Motor neuron (in vitro differentiated cells): ENCODE measurements around the gene KANK2. TPM values are rescaled to one million over a fixed set of nuclear protein-coding genes. Genes with fewer than 3 reads are reported as not detected.
"Not testable (repeated sequence)": the region's sequence is repeated elsewhere in the genome, so short reads cannot be mapped to it uniquely, and the experiment has no call there.

Experiments used
- ATAC-seq, 8 experiments: fragments of 200-7000 bp; cut with Tn5 transposase; replicated peaks in 6 of 8; 2 replicates each; pipeline ENCODE4 v1.8.0; 2021; ENCODE audit warnings: mild to moderate bottlenecking in 8 of 8, moderate library complexity in 8 of 8
- H3K27ac ChIP-seq, 2 donors: fragments of 250-450 bp; sonication (Bioruptor Pico); 2 replicates each; pipeline ENCODE4 v1.9.0; 2021; ENCODE audit warnings: antibody characterized with exemption in 2 of 2, mild to moderate bottlenecking in 2 of 2, moderate library complexity in 1 of 2
- H3K4me1 ChIP-seq, 2 donors: fragments of 250-450 bp; sonication (Bioruptor Pico); replicated peaks in 1 of 2; 2 replicates each; pipeline ENCODE4 v1.6.1; 2021; ENCODE audit warnings: antibody characterized with exemption in 2 of 2, mild to moderate bottlenecking in 2 of 2, moderate library complexity in 1 of 2
- H3K4me3 ChIP-seq, 5 donors: fragments of 250-450 bp; sonication (Bioruptor Pico); 2 replicates each; pipeline ENCODE4 v1.9.0; 2021; ENCODE audit warnings: antibody characterized with exemption in 5 of 5, mild to moderate bottlenecking in 5 of 5, moderate library complexity in 4 of 5
- WGBS, 10 experiments: fragments of 450-650 bp; shearing (Covaris generic); methylation state at CpG; one replicate each; pipeline ENCODE4 v1.0.0; 2022; 5-methylcytosine and 5-hydroxymethylcytosine counted together
- in situ Hi-C, 9 experiments: fragments of 400-800 bp; cut with MboI; loops; one replicate each; pipeline ENCODE4 v1.15.0; 2021; ENCODE audit warnings: low sequenced_read_pairs in 9 of 9, low pct_unique_long_range_greater_than_20kb in 2 of 9; ENCODE audit not compliant: unreplicated experiment in 9 of 9
- total RNA-seq, 8 experiments: library from RNA; unstranded; fragments of 300-600 nt; gene quantifications; 2 replicates each; pipeline versions ENCODE4 v1.2.3 to v1.2.4, GENCODE V29; 2022

Gene KANK2
- total RNA-seq, 8 experiments from 2014 or later: 3.3 to 82.6 (median 30.3) TPM

DNA sequence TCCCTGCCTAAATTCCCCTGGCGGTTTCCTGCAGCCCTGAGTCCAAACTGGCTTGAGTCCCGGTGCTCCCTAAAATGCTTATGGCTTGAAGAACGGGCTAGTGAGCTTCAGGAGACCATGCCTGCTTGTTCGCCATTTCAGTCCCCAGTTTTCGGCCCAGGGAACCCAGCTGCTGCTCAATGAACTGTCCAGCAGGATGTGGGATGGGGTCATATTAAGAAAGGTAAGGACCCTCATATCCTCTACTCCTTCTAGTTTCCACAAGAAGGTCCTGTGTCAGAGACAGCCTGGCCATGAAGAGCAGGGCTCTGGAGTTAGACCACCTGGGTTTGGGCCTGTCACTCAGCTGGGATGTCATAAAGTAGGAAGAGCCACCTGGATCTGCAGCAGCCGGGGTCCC lies 24.8 kb downstream of the KANK2 start:
- no peak for ATAC-seq
- no peak overlapping the region for H3K4me3 ChIP-seq
- H3K27ac ChIP-seq: no peak overlapping the region
- WGBS, 10 experiments: 86 to 100% (median 93%) methylated on average over 1 to 6 of the region's 6 CpGs; no CpG with 5 or more reads in 4 of the 10 experiments
- in situ Hi-C loops: no loop called here
- no peaks in the 10 kb centered on the region for H3K4me1 ChIP-seq

DNA sequence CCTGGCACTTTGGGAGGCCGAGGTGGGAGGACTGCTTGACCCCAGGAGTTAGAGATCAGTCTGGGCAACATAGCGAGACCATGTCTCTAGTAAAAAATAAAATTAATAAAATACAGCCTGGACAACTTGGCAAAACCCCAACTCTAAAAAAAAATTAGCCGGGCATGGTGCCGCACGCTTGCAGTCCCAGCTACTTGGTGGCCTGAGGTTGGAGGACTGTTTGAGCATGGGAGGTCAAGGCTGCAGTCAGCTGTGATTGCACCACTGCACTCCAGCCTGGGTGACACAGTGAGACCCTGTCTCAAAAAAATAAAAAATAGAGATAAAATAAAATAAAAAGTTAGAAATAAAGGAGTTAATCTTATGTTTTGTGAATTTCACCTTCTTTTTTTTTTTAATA lies 26.2 kb downstream of the KANK2 start:
- in situ Hi-C loops: no loop called here
- H3K4me3 ChIP-seq: no peak overlapping the region
- no peak for ATAC-seq
- no peak overlapping the region for H3K27ac ChIP-seq
- WGBS, 10 experiments: 30 to 100% (median 93%) methylated on average over 2 to 5 of the region's 5 CpGs; no CpG with 5 or more reads in 3 of the 10 experiments
- no peaks in the 10 kb centered on the region for H3K4me1 ChIP-seq

DNA sequence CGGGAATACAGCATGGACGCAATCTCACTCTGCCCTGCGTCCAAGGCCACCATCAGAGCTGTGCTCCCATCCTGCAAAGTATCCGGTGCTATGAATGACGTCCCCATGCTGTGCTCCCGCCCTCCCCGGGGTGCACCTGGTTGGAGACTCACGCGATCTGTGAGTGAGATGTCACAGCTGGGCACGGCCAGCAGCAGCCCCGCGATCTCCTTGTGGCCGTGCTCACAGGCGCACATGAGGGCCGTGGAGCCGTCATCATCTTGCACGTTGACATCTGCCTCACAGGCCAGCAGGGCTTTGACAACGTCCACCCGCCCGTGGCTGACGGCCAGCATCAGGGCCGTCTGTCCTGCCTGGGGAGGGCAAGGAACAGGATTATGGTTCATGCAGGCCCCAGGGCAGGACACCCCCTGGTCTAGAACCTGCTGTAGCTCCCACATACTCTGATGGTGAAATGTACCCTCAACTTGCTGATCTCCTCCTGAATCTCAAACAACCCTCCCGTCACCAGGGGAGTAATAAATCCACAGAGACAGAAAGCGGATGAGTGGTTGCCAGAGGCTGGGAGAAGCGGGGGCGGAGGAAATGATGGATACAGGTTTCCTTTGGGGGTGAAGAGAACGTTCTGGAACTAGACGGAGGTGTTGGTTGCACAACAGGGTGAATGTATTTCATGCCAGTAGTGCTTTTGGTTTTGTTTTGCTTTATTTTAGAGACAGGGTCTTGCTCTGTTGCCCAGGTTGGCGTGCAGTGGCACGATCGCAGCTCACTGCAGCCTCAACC lies 27.3 kb downstream of the KANK2 start:
- 79 to 100% (median 94%) methylated on average over 1 to 8 of the region's 31 CpGs; no CpG with 5 or more reads in 2 of the 10 experiments for WGBS, 10 experiments
- Histone ChIP-seq H3K4me3 (no peak overlapping the region), H3K27ac (no peak overlapping the region), H3K4me1 (no peaks in the 10 kb centered on the region)
- ATAC-seq: no peak
- in situ Hi-C loops: no loop called here

DNA sequence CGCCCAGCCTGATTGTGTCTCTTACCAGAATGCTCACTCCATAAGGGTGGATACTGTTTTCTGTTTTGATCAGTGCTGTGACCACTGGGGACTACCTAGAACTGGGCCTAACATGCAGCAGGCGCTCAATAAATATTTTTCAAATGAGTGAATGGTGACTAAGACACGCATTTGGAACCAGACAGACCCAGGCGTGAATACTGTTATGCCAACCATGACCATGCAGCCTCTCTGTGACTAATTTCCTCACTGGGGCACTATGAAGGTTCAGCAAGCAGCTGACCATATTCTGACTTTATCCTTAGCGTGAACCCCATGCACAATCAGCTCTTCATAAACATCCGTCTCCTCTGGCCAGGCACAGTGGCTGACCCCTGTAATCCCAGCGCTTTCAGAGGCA lies 28.8 kb downstream of the KANK2 start:
- 8 to 100% (median 93%) methylated on average over 1 to 4 of the region's 7 CpGs; no CpG with 5 or more reads in 2 of the 10 experiments for WGBS, 10 experiments
- Histone ChIP-seq H3K4me1 (no peaks in the 10 kb centered on the region), H3K4me3 (no peak overlapping the region), H3K27ac (no peak overlapping the region)
- peak in 2 of 8 experiments; percentile 55 to 82 for ATAC-seq
- in situ Hi-C loops: no loop called here

DNA sequence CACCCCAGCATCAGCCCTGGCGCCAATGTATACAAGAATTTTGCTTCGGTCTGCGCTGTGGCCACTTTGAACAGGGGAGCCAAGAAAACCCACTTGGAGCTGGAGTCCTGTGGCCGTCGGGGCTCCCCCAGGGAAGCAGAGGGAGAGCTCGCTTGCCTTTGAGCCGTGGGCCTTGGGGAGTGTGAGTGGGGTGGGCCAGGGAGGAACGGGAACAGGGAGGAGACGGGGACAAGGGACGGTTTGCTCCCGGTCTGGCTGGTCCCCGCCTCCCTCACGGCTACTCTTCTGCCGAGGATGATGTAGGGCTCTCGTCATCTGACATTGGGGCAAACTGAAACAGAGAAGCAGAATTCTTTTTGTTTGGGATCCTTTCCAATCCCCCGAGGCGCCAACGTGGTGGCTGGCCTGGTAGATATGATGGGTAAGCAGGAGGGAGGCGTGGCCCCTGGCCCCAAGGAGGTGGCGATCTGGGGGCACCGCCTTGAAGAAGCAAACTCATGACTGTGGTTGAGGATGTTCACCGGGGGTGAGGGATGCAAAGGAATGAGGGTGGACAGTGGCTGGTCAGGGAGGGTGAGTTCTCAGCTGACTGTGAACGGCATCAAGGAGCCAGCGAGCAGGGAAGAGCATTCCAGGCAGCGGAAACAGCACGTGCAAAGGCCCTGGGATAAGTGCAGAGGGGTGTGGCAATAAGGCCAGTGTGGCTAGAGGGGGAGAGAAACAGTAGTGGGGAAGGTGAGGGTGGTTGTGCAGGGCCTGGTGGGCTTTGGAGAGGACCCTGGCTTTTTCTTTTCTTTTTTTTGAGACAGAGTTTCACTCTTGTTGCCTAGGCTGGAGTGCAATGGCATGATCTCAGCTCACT lies 30.8 kb downstream of the KANK2 start:
- Histone ChIP-seq H3K27ac (no peak overlapping the region), H3K4me3 (no peak overlapping the region), H3K4me1 (no peaks in the 10 kb centered on the region)
- WGBS, 10 experiments: 11 to 100% (median 88%) methylated on average over 2 to 18 of the region's 26 CpGs; no CpG with 5 or more reads in 3 of the 10 experiments
- in situ Hi-C loops: no loop called here
- ATAC-seq: peak in 2 of 8 experiments; percentile 60 to 69

DNA sequence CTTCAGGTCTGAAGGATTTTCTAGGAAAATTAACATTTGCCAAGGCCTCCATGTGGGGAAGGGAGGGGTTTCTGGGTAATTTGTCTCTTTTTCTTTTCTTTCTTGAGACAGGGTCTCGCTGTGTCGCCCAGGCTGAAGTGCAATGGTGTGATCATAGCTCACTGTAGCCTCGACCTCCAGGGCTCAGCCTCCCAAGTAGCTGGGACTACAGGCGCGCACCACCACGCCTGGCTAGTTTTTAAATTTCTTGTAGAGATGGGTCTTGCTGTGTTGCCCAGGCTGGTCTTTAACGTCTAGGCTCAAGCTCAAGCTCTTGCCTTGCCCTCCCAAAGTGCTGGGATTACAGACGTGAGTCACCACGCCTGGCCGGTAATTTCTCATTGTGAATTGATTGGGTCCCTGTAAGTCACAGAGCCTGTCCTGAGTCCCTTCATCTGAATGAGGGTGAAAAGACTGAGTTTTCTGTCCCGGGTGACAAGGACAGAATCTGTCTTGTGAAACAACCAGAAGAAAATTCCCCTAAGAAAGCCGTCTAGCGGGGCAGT lies 31.8 kb downstream of the KANK2 start:
- 20 to 100% (median 95%) methylated on average over 1 to 6 of the region's 13 CpGs; no CpG with 5 or more reads in 2 of the 10 experiments for WGBS, 10 experiments
- Histone ChIP-seq H3K27ac (no peak overlapping the region), H3K4me1 (no peaks in the 10 kb centered on the region), H3K4me3 (no peak overlapping the region)
- in situ Hi-C loops: no loop called here
- ATAC-seq: no peak

DNA sequence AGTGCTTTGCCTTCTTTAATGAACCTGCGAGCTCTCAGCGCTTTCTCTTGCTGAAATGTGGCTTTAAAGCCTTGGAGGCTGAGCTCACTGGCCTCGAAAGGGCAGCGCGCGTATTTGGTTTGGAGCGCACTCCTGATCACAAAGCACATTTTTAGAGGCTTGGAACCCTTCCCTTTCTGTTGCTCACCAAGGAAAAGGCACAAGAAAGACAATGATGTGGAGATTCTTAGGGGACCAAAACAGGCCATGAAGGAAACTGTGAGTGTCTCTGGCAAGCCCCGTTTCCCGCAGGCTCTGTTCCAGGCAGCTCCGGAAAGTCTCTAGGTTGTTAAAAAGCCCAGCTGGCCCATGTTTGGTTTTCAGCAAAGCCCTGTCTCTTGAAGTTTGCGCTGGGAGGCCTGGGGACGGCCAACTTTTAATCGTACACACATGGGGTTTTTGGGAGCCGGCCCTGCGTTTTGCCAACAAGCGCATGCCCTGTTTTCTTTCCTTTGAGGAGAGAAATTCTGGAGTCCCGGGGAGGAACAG lies 32.4 kb downstream of the KANK2 start:
- ATAC-seq: no peak
- WGBS, 10 experiments: 40 to 84% (median 67%) methylated on average over 3 to 14 of the region's 17 CpGs; no CpG with 5 or more reads in 3 of the 10 experiments
- in situ Hi-C loops: no loop called here
- H3K4me1 ChIP-seq: no peaks in the 10 kb centered on the region
- H3K4me3 ChIP-seq: no peak overlapping the region
- no peak overlapping the region for H3K27ac ChIP-seq

DNA sequence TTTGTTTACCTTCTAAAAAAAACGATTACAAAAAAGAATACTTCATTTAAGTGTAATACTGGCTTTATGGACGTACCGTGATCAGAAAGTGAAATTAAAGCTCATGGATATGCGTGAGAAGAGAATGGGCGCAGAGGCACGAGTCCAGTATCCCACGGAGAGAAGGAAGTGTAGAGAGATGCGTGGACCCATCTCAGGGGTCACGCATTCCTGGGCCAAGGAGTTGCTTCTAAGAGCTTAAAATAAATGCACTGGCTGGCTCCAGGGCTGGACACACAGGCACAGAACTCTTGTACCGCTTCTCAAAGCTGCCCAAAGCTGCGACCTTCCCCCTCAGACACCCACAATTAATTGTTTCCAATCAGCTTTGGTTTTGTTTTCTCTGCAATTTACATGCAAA lies 33.0 kb downstream of the KANK2 start:
- no peak overlapping the region for H3K27ac ChIP-seq
- H3K4me3 ChIP-seq: no peak overlapping the region
- no peaks in the 10 kb centered on the region for H3K4me1 ChIP-seq
- in situ Hi-C loops: no loop called here
- 33 to 81% (median 74%) methylated on average over 1 to 10 of the region's 11 CpGs for WGBS, 10 experiments
- no peak for ATAC-seq

DNA sequence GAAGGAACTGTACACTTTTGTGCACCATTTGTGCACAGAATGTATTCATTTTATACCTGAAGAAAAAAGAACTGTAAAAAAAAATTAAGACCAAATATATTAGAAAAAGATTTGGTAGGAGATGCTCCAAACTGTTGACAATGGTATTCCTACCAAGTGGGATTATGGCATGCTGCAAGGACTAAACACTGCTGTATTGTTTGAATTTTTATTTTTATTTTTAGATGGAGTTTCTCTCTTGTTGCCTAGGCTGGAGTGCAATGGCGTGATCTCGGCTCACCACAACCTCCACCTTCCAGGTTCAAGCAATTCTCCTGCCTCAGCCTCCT lies 36.9 kb downstream of the KANK2 start:
- H3K27ac ChIP-seq, H3K4me1 ChIP-seq, in situ Hi-C loops, ATAC-seq, H3K4me3 ChIP-seq: not testable (repeated sequence)
- 75 to 93% (median 86%) methylated on average over 1 to 2 of the region's 2 CpGs; no CpG with 5 or more reads in 6 of the 10 experiments for WGBS, 10 experiments

DNA sequence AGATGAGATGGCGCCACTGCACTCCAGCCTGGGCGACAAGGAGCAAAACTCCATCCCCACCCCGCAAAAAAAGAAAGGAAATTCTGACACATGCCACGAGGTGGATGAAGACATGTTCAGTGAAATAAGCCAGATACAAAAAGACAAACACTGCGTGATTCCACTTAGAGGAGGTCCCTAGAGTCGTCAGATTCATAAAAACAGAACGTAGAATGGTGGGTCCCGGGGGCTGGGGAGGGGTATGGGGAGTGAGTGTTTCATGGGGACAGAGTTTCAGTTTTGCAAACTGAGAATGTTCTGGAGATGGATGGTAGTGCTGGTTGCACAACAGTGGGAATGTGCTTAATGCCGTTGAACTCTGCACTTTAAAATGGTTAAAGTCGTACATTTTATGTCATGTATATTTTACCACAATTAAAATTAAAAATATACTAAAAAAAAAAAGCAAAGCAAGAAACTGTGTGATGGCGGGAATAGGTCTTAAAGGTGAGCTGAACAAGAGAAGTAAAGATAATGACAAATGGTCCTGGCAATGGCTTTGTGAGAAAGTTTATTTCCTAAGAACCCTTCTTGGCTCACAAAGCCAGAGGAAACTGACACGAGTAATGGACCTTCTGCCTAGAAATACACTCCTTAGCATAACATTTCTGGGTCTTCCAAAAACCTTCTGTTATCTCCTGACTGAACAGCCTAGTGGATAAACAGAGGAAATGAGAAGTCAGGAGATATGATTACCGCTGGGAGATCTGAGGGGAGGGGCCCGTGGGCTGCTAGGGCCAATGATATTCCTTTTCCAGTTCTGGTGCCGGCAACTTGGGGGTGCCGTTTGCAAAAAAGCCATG lies 37.5 kb downstream of the KANK2 start:
- no peak overlapping the region for H3K27ac ChIP-seq
- no peak for ATAC-seq
- 12 to 100% (median 71%) methylated on average over 1 to 14 of the region's 16 CpGs; no CpG with 5 or more reads in 1 of the 10 experiments for WGBS, 10 experiments

DNA sequence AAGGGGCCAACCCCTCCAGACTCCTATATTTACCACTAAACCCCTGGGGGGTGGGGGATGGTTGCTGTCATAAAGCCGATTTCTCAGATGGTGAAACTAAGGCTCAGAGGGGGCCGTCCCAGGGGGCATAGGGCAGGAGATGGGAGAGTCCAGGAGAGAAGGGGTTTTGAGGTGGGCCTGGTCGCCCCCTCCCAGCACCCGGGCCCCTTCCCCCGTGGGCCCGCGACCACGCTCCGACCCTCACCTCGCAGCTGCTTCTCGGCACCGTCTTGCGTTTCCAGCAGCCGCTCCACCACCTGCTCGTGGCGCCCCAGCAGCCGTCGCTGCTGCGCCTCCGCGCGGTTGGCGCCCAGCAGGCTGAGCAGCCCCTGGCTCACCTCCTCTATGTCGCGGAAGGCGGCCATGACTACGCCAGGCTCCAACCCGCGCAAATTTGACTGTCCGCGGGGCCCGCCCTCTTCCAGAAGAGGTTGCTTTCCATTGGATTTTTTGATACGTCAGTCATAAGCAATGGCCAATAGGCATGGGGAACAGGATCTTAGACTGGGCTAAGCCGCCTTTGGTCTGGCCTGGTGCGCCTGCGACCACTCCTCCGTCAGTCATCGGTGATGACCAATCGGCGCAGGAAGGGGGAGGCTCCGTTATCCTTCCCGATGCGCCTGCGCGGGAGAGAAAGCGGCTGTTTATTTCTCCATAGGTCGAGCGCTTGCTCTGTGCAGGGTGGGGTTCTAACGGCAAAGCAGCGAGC lies 41.8 kb downstream of the KANK2 start, which contains the start of gene SPC24:
SPC24 (minus strand) TSS at position 410 of the 748 bp plus-strand sequence; CDS start at position 404, 6 bp downstream.
- H3K27ac ChIP-seq: peak within 1 kb of the TSS; percentile 32 to 46
- in situ Hi-C loops: no loop called here
- ATAC-seq: peak; percentile 93 to 99 (median 99)
- H3K4me3 ChIP-seq: peak within 1 kb of the TSS; percentile 41 to 50 (median 47)
- WGBS, 10 experiments: 0 to 5% (median 1%) methylated on average over 4 to 16 of the region's 50 CpGs; no CpG with 5 or more reads in 2 of the 10 experiments
- H3K4me1 ChIP-seq: peaks cover 0 to 3% of the 10 kb centered on the region in 2 donors

More for the DNA sequence above, 37.5 kb downstream of the KANK2 start:
- in situ Hi-C loops: no loop called here
- Histone ChIP-seq H3K4me1 (peaks cover 0 to 3% of the 10 kb centered on the region in 2 donors), H3K4me3 (no peak overlapping the region)
